Natural killer cell (primary cell): ENCODE results near the gene FBLN1. TPM values are rescaled to one million over a fixed set of nuclear protein-coding genes. Genes with fewer than 3 reads are reported as not detected.

ENCODE experiments used
- ATAC-seq, 3 donors: fragments of 150-1000 bp in 2 of 3; fragments of 200-7000 bp in 1 of 3; cut with Tn5 transposase; 1 replicate in 1 of 3; 2 replicates in 2 of 3; pipeline ENCODE4 v1.10.0; 2021; ENCODE audit warnings: mild to moderate bottlenecking in 2 of 3, moderate library complexity in 2 of 3
- DNase-seq, 2 donors: peaks; one replicate each; pipeline versions ENCODE4 v3.0.0 to v3.0.0-alpha.2; 2013 to 2021; ENCODE audit warnings: mixed read lengths in 1 of 2
- H3K27ac ChIP-seq: one replicate; pipeline ENCODE4 v1.5.1; 2013; ENCODE audit warnings: mild to moderate bottlenecking, low read length
- H3K27me3 ChIP-seq: one replicate; pipeline ENCODE4 v1.6.1; 2013; ENCODE audit warnings: low read length; ENCODE audit not compliant: control insufficient read depth, insufficient read depth
- H3K36me3 ChIP-seq: one replicate; pipeline ENCODE4 v1.6.1; 2013; ENCODE audit warnings: low read length; ENCODE audit not compliant: control insufficient read depth, insufficient read depth
- H3K4me1 ChIP-seq: one replicate; pipeline ENCODE4 v1.6.1; 2013; ENCODE audit warnings: low read length; ENCODE audit not compliant: control insufficient read depth, insufficient read depth
- H3K4me3 ChIP-seq: one replicate; pipeline ENCODE4 v1.5.1; 2013; ENCODE audit warnings: low read length
- H3K9me3 ChIP-seq: one replicate; pipeline ENCODE4 v1.6.1; 2013; ENCODE audit warnings: low read length; ENCODE audit not compliant: control insufficient read depth, insufficient read depth
- H3K27ac Mint-ChIP-seq, 2 donors: one replicate each; pipeline ENCODE4 v1.8.0; 2022; ENCODE audit warnings: mild to moderate bottlenecking in 2 of 2, mixed read lengths in 2 of 2, moderate library complexity in 1 of 2
- H3K27me3 Mint-ChIP-seq, 2 donors: one replicate each; pipeline ENCODE4 v1.8.0; 2022; ENCODE audit warnings: low read depth in 2 of 2, mixed read lengths in 2 of 2
- H3K36me3 Mint-ChIP-seq: one replicate; pipeline ENCODE4 v1.8.0; 2022; ENCODE audit warnings: mixed read lengths
- H3K4me1 Mint-ChIP-seq, 2 donors: one replicate each; pipeline ENCODE4 v1.8.0; 2022; ENCODE audit warnings: mixed read lengths in 2 of 2
- H3K4me3 Mint-ChIP-seq: one replicate; pipeline ENCODE4 v1.8.0; 2022; ENCODE audit warnings: mild to moderate bottlenecking, moderate library complexity, mixed read lengths
- H3K9me3 Mint-ChIP-seq, 2 donors: one replicate each; pipeline ENCODE4 v1.8.0; 2022; ENCODE audit warnings: mixed read lengths in 2 of 2
- WGBS: methylation state at CpG from one replicate; pipeline ENCODE4 v1.1.7; 2013; ENCODE audit warnings: missing lambda C conversion rate; ENCODE audit not compliant: insufficient coverage; 5-methylcytosine and 5-hydroxymethylcytosine counted together
- intact Hi-C: fragments of 100-400 bp; cut with micrococcal nuclease; formaldehyde crosslinking; loops from one replicate; pipeline ENCODE4 v1.14.2; 2022
- total RNA-seq, 4 donors: library from RNA; stranded (reverse); fragments of 120-200 nt in 1 of 4; gene quantifications; one replicate each; pipeline versions ENCODE4 v1.2.3 to v1.2.4, GENCODE V29; 2013 to 2022
- TF ChIP-seq, protein P1 (sequence below): fragments of 200-600 bp; IDR thresholded peaks from one replicate; pipeline ENCODE4 v1.8.0; 2022; ENCODE audit warnings: antibody characterized with exemption

The FBLN1 gene
- total RNA-seq, 3 donors from 2014 or later (not counting 1 experiment from before 2014, with no cell fraction given), result 0.58 TPM; not detected in 2

DNA sequence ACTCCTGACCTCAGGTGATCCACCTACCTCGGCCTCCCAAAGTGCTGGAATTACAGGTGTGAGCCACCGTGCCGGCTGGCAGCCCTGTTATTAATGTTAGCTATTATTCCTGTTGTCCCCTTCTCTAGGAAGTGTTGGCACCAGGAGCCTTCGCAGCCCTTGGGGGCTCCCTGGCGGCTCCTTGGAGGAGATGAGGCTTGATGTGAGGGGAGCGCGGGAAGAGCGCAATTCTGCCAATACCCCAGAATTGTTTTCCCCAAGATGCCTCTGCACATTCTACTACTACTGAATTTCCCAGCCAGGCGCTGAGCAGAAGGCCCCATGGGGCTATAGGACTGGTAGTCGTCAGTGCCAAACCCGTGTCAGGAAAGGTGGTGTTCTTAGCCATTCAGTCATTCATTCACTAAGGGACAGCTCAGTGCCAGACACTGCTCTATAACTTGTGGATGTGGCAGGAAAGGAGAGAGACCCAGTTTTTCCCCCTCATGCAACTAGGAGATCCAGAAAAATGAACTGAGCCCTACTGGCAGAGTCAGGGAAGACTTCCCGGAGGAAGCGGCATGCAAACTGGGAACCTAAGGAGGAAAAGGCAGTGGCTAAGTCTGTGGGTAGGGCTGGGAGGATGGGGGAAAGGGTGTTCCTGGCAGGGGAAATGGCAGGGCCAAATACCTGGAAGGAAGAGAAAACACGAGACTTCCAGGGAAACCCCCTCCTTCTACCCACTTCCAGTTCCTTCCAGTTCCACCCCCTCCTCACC is 3.5 kb downstream of the FBLN1 start:
- Mint-ChIP-seq H3K27me3 (peaks cover 7 to 36% of the 10 kb centered on the region in 2 donors), H3K4me3 (no peak overlapping the region), H3K36me3 (no peaks in the 10 kb centered on the region), H3K9me3 (no peaks in the 10 kb centered on the region), H3K27ac (no peak overlapping the region), H3K4me1 (no peaks in the 10 kb centered on the region)
- Histone ChIP-seq H3K4me3 (no peak overlapping the region), H3K36me3 (no peaks in the 10 kb centered on the region), H3K4me1 (peaks cover 4% of the 10 kb centered on the region), H3K27ac (no peak overlapping the region), H3K9me3 (no peaks in the 10 kb centered on the region), H3K27me3 (peaks cover 9% of the 10 kb centered on the region)
- WGBS, result 87% methylated on average over 10 of the region's 14 CpGs
- intact Hi-C loops, result no loop called here
- no peak for ATAC-seq
- DNase-seq, result no peak
- TF ChIP-seq, protein P1, sequence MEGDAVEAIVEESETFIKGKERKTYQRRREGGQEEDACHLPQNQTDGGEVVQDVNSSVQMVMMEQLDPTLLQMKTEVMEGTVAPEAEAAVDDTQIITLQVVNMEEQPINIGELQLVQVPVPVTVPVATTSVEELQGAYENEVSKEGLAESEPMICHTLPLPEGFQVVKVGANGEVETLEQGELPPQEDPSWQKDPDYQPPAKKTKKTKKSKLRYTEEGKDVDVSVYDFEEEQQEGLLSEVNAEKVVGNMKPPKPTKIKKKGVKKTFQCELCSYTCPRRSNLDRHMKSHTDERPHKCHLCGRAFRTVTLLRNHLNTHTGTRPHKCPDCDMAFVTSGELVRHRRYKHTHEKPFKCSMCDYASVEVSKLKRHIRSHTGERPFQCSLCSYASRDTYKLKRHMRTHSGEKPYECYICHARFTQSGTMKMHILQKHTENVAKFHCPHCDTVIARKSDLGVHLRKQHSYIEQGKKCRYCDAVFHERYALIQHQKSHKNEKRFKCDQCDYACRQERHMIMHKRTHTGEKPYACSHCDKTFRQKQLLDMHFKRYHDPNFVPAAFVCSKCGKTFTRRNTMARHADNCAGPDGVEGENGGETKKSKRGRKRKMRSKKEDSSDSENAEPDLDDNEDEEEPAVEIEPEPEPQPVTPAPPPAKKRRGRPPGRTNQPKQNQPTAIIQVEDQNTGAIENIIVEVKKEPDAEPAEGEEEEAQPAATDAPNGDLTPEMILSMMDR, result no peak

DNA sequence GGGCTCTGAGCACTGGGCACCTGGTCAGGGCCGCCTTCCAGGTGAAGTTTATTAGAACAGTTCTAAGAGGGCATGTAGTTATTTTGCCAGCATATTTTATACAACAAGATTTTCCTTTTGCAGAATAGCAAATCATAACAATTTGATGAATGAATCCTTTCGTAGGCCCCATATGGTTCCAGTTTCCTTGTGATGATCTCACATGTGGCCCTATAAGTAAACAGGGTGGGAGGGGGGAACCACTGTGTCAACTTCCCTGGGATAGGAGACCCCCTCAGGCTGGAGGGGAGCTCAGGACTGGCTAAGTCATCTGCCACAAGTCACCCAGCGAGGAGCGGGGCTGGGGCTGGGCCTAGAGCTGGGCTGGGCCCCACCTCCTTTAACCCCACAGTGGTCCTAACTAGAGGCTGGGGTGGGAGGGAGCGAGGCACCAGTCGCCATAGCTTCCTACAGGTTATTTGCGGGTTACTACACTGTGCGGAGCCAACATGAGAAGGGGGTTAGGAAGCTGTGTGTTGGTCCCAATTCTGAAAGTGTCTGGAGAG is 4.2 kb downstream of the FBLN1 start:
- TF ChIP-seq, protein P1, result no peak
- H3K27me3 Mint-ChIP-seq, result peaks cover 2 to 32% of the 10 kb centered on the region in 2 donors
- H3K4me1 Mint-ChIP-seq, result no peaks in the 10 kb centered on the region
- DNase-seq (no peak), ATAC-seq (no peak)
- H3K9me3 Mint-ChIP-seq, result no peaks in the 10 kb centered on the region
- Histone ChIP-seq H3K27ac (no peak overlapping the region), H3K36me3 (no peaks in the 10 kb centered on the region), H3K4me3 (no peak overlapping the region), H3K9me3 (no peaks in the 10 kb centered on the region), H3K27me3 (peaks cover 9% of the 10 kb centered on the region), H3K4me1 (peaks cover 4% of the 10 kb centered on the region)
- no peak overlapping the region for H3K27ac Mint-ChIP-seq
- no peak overlapping the region for H3K4me3 Mint-ChIP-seq
- intact Hi-C loops, result no loop called here
- H3K36me3 Mint-ChIP-seq, result no peaks in the 10 kb centered on the region
- WGBS, result 92% methylated on average over 8 of the region's 8 CpGs

DNA sequence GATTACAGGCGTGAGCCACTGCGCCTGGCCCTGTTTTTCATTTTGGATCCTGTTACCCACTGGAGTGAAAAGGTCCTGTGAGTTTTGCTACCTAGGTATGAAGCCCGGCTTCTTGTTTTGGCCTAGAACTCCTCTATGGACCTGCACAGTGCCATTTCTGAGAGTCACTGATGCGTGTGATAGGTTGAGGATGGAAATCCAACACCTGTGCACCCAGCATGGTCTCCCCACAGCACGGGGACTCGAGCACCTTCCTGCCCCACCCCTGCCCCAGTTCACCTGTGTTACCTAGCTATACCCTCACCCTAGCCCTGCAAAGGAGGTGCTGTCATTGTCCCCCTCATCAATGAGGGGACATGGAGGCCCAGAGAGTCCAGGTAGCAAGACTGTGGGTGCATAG is 5.1 kb downstream of the FBLN1 start:
- Mint-ChIP-seq H3K27ac (no peak overlapping the region), H3K27me3 (peaks cover 0 to 30% of the 10 kb centered on the region in 2 donors), H3K4me3 (no peak overlapping the region), H3K4me1 (no peaks in the 10 kb centered on the region), H3K9me3 (no peaks in the 10 kb centered on the region), H3K36me3 (no peaks in the 10 kb centered on the region)
- intact Hi-C loops, result no loop called here
- no peaks in the 10 kb centered on the region for H3K36me3 ChIP-seq
- H3K27ac ChIP-seq, result no peak overlapping the region
- DNase-seq (no peak), ATAC-seq (no peak)
- peaks cover 4% of the 10 kb centered on the region for H3K4me1 ChIP-seq
- TF ChIP-seq, protein P1, result no peak
- H3K27me3 ChIP-seq, result peaks cover 6% of the 10 kb centered on the region
- H3K9me3 ChIP-seq, result no peaks in the 10 kb centered on the region
- no peak overlapping the region for H3K4me3 ChIP-seq
- WGBS, result 89% methylated on average over 6 of the region's 6 CpGs
